GM23338 (cell line): ENCODE measurements around the gene OR5B21. TPM values are rescaled to one million over a fixed set of nuclear protein-coding genes. Genes with fewer than 3 reads are reported as not detected.

ENCODE experiments used
- CTCF ChIP-seq, 2 experiments: fragments of 200-600 bp in 1 of 2; sonication (generic) in 1 of 2; conservative IDR thresholded peaks; 2 replicates each; pipeline versions ENCODE4 v1.5.1 to v1.6.1; 2016 to 2017; ENCODE audit warnings: antibody characterized with exemption in 2 of 2, low read depth in 2 of 2, mild to moderate bottlenecking in 2 of 2, moderate library complexity in 1 of 2
- ETS1 ChIP-seq: IDR thresholded peaks from 2 replicates; pipeline ENCODE4 v1.6.1; 2016; ENCODE audit warnings: antibody characterized with exemption
- JUNB ChIP-seq: IDR thresholded peaks from one replicate; pipeline ENCODE4 v1.6.1; 2016; ENCODE audit warnings: antibody characterized with exemption; ENCODE audit not compliant: unreplicated experiment
- NANOG ChIP-seq: IDR thresholded peaks from 2 replicates; pipeline ENCODE4 v1.6.1; 2016; ENCODE audit warnings: antibody characterized with exemption, borderline replicate concordance
- POLR2AphosphoS5 ChIP-seq: IDR thresholded peaks from 2 replicates; pipeline ENCODE4 v1.6.1; 2016; ENCODE audit warnings: antibody characterized with exemption, low read depth
- STAT1 ChIP-seq: IDR thresholded peaks from one replicate; pipeline ENCODE4 v1.6.1; 2016; ENCODE audit warnings: antibody characterized with exemption; ENCODE audit not compliant: unreplicated experiment
- ZNF114 ChIP-seq: fragments of 250-450 bp; sonication (Bioruptor Pico); IDR thresholded peaks from 2 replicates; pipeline ENCODE4 v1.5.0; 2020; ENCODE audit warnings: mild to moderate bottlenecking, moderate library complexity
- ZNF331 ChIP-seq: fragments of 250-450 bp; sonication (Bioruptor Pico); IDR thresholded peaks from 2 replicates; pipeline ENCODE4 v1.5.0; 2020; ENCODE audit warnings: low read depth, mild to moderate bottlenecking, moderate library complexity
- ZNF462 ChIP-seq: fragments of 250-450 bp; sonication (Bioruptor Pico); IDR thresholded peaks from 2 replicates; pipeline ENCODE4 v1.5.0; 2020; ENCODE audit warnings: mild to moderate bottlenecking, moderate library complexity
- polyA plus RNA-seq: library from polyadenylated mRNA; unstranded; fragments of >200 nt; fragmentation: Nextera tagmentation; extraction: Ambion mirVana; gene quantifications from 2 replicates; pipeline ENCODE4 v1.2.1, GENCODE V29; 2016
- total RNA-seq: library from RNA; depleted of rRNA; stranded (reverse); fragments of >200 nt; shearing (Covaris generic); gene quantifications from 2 replicates; pipeline ENCODE4 v1.2.3, GENCODE V29; 2014

Gene OR5B21
- total and polyA plus RNA-seq, 2 experiments from 2014 or later, result not detected

- TF ChIP-seq ZNF462 (CRISPR knock-in tag), result no peak
- TF ChIP-seq ZNF114 (CRISPR knock-in tag), result no peak
- TF ChIP-seq JUNB, result no peak
- no peak for TF ChIP-seq CTCF (conservative IDR thresholded peaks at IDR 0.05; ENCODE audit: low read depth in 2 of 2)
- no peak for TF ChIP-seq ZNF331
- TF ChIP-seq ETS1, result no peak
- TF ChIP-seq NANOG, result no peak
- TF ChIP-seq STAT1, result no peak
- TF ChIP-seq POLR2AphosphoS5, result no peak
These were observed 17.2 kb upstream of the OR5B21 start (continued) for GRCh38 chr11:58525037-58525614.
